Activated T-helper 2 cell treated with anti-CD3 and anti-CD28 coated beads, Interferon-gamma antibody, Interleukin-2, Interleukin-4, amounts not matched to agents 10 μg/mL and 5 μg/mL and 100 μg/mL, durations not matched to agents 14 hours and 24 hours and 36 hours (primary cell): ENCODE measurements around the gene CLEC4A. TPM values are rescaled to one million over a fixed set of nuclear protein-coding genes. Genes with fewer than 3 reads are reported as not detected.
"Not testable (repeated sequence)": the region's sequence is repeated elsewhere in the genome, so short reads cannot be mapped to it uniquely, and the experiment has no call there.

Source experiments
- DNase-seq: peaks from one replicate; pipeline ENCODE4 v3.0.0; 2021; ENCODE audit warnings: low spot score
- H3K27ac Mint-ChIP-seq: one replicate; pipeline ENCODE4 v1.8.0; 2021; ENCODE audit warnings: mixed read lengths
- H3K27me3 Mint-ChIP-seq: one replicate; pipeline ENCODE4 v1.8.0; 2021; ENCODE audit warnings: low read depth, mixed read lengths
- H3K36me3 Mint-ChIP-seq: one replicate; pipeline ENCODE4 v1.8.0; 2021; ENCODE audit warnings: low read depth, mixed read lengths
- H3K4me1 Mint-ChIP-seq: one replicate; pipeline ENCODE4 v1.8.0; 2021; ENCODE audit warnings: low read depth, mixed read lengths
- H3K4me3 Mint-ChIP-seq: one replicate; pipeline ENCODE4 v1.8.0; 2021; ENCODE audit warnings: low read depth, mild to moderate bottlenecking, moderate library complexity, mixed read lengths
- H3K9me3 Mint-ChIP-seq: one replicate; pipeline ENCODE4 v1.8.0; 2021; ENCODE audit warnings: mixed read lengths
- intact Hi-C: fragments of 100-400 bp; cut with micrococcal nuclease; formaldehyde crosslinking; loops from one replicate; pipeline ENCODE4 v1.15.1; 2023
- total RNA-seq: library from RNA; stranded (reverse); gene quantifications from 2 replicates; pipeline ENCODE4 v1.2.3, GENCODE V29; 2022

The CLEC4A gene
- total RNA-seq, 1 donor from 2014 or later: 0.94 TPM

DNA sequence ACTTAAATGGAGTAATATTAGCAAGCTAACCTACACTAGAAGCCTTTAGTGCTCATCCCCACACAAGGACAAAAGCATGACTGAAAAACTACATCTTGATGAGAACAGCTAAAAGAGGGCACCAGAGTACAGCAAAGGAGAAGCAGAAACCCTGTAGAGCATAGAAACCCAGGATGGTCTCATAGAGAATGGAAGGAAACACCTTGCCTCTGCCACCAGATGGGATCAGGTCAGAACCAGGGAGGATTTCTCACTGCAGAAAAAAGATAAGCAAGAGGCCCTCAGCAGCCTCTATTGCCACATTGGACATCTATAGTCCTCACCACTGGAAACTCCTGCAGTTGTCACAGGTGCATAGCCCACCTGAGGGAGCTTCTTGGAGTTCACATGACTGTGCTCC, 19.8 kb downstream of the CLEC4A start:
- intact Hi-C loops: no loop called here
- H3K9me3 Mint-ChIP-seq: peaks cover 7% of the 10 kb centered on the region
- H3K4me1 Mint-ChIP-seq: no peaks in the 10 kb centered on the region
- H3K27me3 Mint-ChIP-seq: peaks cover 11% of the 10 kb centered on the region
- no peak for DNase-seq
- no peak overlapping the region for H3K4me3 Mint-ChIP-seq
- no peak overlapping the region for H3K27ac Mint-ChIP-seq
- H3K36me3 Mint-ChIP-seq: no peaks in the 10 kb centered on the region

GRCh38 chr12:8145754-8146441, 22.5 kb downstream of the CLEC4A start:
- intact Hi-C loops: no loop called here
- Mint-ChIP-seq H3K4me1 (no peaks in the 10 kb centered on the region), H3K9me3 (peaks cover 7% of the 10 kb centered on the region), H3K27me3 (peaks cover 24% of the 10 kb centered on the region), H3K27ac (no peak overlapping the region), H3K4me3 (no peak overlapping the region), H3K36me3 (no peaks in the 10 kb centered on the region)
- no peak for DNase-seq

DNA sequence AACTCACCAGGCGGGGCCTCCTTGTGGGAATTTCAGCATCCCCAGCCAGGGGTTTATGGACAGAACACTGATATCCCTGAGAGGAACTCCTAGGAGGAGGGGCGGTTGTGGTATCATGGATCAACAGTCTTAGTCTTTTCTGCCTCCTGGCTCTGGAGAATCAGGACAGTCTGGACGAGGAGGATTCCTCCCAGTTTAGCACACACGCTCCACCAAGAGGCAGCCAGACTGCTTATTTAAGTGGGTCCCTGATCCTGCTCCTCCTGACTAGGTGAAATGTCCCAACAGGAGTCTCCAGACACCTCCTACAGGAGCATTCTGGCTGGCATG, 23.0 kb downstream of the CLEC4A start:
- intact Hi-C loops: no loop called here
- peaks cover 29% of the 10 kb centered on the region for H3K27me3 Mint-ChIP-seq
- no peak for DNase-seq
- no peaks in the 10 kb centered on the region for H3K36me3 Mint-ChIP-seq
- H3K4me3 Mint-ChIP-seq: no peak overlapping the region
- no peak overlapping the region for H3K27ac Mint-ChIP-seq
- peaks cover 7% of the 10 kb centered on the region for H3K9me3 Mint-ChIP-seq
- H3K4me1 Mint-ChIP-seq: no peaks in the 10 kb centered on the region

- no peaks in the 10 kb centered on the region for H3K9me3 Mint-ChIP-seq
- no peak overlapping the region for H3K4me3 Mint-ChIP-seq
- peaks cover 9% of the 10 kb centered on the region for H3K4me1 Mint-ChIP-seq
- H3K27ac Mint-ChIP-seq: no peak overlapping the region
- intact Hi-C loops: no loop called here
- H3K36me3 Mint-ChIP-seq: no peaks in the 10 kb centered on the region
- DNase-seq: no peak
- H3K27me3 Mint-ChIP-seq: peaks cover 53% of the 10 kb centered on the region
Measured at GRCh38 chr12:8154526-8154925, 31.1 kb downstream of the CLEC4A start.

- peaks cover 53% of the 10 kb centered on the region for H3K27me3 Mint-ChIP-seq
- no peaks in the 10 kb centered on the region for H3K36me3 Mint-ChIP-seq
- no peaks in the 10 kb centered on the region for H3K9me3 Mint-ChIP-seq
- intact Hi-C loops: no loop called here
- no peak for DNase-seq
- H3K4me1 Mint-ChIP-seq: peaks cover 10% of the 10 kb centered on the region
- no peak overlapping the region for H3K4me3 Mint-ChIP-seq
- H3K27ac Mint-ChIP-seq: no peak overlapping the region
Measured at GRCh38 chr12:8156416-8156815, 33.0 kb downstream of the CLEC4A start.

- intact Hi-C loops: no loop called here
- H3K4me3 Mint-ChIP-seq: no peak within 1 kb of the TSS
Measured at GRCh38 chr12:8156845-8157244, 33.4 kb downstream of the CLEC4A start, which contains the start of gene ZNF705A. Gene ZNF705A, plus strand, starts transcription at chr12:8157015. Its CDS starts 15,611 bp downstream, at chr12:8172626.

GRCh38 chr12:8157484-8158198, 34.2 kb downstream of the CLEC4A start:
- Mint-ChIP-seq H3K4me3 (no peak overlapping the region), H3K27me3 (peaks cover 42% of the 10 kb centered on the region), H3K36me3 (no peaks in the 10 kb centered on the region), H3K9me3 (no peaks in the 10 kb centered on the region), H3K27ac (no peak overlapping the region), H3K4me1 (peaks cover 14% of the 10 kb centered on the region)
- intact Hi-C loops: no loop called here
- DNase-seq: no peak

More at GRCh38 chr12:8156845-8157244, 33.4 kb downstream of the CLEC4A start, which contains the start of gene ZNF705A:
- Mint-ChIP-seq H3K27ac (no peak within 1 kb of the TSS), H3K27me3 (peaks cover 49% of the 10 kb centered on the region), H3K36me3 (no peaks in the 10 kb centered on the region), H3K4me1 (peaks cover 14% of the 10 kb centered on the region), H3K9me3 (no peaks in the 10 kb centered on the region)
- no peak for DNase-seq

- H3K27me3 Mint-ChIP-seq: peaks cover 12% of the 10 kb centered on the region
Measured at GRCh38 chr12:8172911-8173310, 49.5 kb downstream of the CLEC4A start.

DNA sequence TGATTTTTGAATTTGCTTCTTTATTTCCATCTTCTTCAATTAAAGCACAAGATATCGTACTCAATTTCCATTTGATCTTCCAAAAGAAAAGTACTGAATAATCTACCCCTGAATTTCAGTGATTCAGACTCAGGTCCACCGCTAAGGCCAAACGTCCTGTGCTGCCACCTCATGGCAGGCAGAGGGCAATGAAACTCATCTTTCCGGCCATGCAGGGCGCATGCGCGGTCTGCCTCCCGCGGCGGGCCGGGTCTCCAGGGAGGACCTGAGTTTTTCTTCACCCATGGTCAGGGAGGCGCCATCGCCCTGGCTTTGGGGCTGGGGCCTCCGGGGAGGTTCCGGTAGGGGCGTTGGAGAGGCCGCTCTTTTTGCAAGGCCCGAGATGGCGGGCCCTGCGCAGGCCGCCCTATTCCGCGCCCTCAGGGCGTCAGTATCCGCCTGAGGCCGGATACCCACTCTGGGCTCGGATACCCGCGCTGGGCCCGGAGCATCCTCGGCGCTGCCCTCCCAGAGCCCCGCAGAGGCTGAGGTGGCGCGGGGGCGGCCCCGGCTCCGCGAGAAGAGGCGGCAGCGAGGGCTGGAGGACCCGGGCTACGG, 56.7 kb downstream of the CLEC4A start:
- H3K27me3 Mint-ChIP-seq, H3K36me3 Mint-ChIP-seq, H3K9me3 Mint-ChIP-seq, intact Hi-C loops: not testable (repeated sequence)
- H3K27ac Mint-ChIP-seq: peak overlapping the region; percentile 60
- peak overlapping the region; percentile 73 for H3K4me3 Mint-ChIP-seq
- peak; percentile 76 for DNase-seq
- H3K4me1 Mint-ChIP-seq: peaks cover 11% of the 10 kb centered on the region

More at GRCh38 chr12:8172911-8173310, 49.5 kb downstream of the CLEC4A start:
- DNase-seq, H3K4me3 Mint-ChIP-seq, H3K36me3 Mint-ChIP-seq, H3K4me1 Mint-ChIP-seq, H3K27ac Mint-ChIP-seq, H3K9me3 Mint-ChIP-seq, intact Hi-C loops: not testable (repeated sequence)

- Mint-ChIP-seq H3K4me1 (peaks cover 11% of the 10 kb centered on the region), H3K4me3 (peak overlapping the region; percentile 75)
- H3K36me3 Mint-ChIP-seq, H3K27me3 Mint-ChIP-seq, intact Hi-C loops, DNase-seq, H3K9me3 Mint-ChIP-seq, H3K27ac Mint-ChIP-seq: not testable (repeated sequence)
Measured at GRCh38 chr12:8181271-8181670, 57.9 kb downstream of the CLEC4A start.

- intact Hi-C loops, H3K27me3 Mint-ChIP-seq, H3K36me3 Mint-ChIP-seq, H3K4me1 Mint-ChIP-seq, H3K9me3 Mint-ChIP-seq, H3K27ac Mint-ChIP-seq, H3K4me3 Mint-ChIP-seq, DNase-seq: not testable (repeated sequence)
Measured at GRCh38 chr12:8182923-8183322, 59.5 kb downstream of the CLEC4A start.

DNA sequence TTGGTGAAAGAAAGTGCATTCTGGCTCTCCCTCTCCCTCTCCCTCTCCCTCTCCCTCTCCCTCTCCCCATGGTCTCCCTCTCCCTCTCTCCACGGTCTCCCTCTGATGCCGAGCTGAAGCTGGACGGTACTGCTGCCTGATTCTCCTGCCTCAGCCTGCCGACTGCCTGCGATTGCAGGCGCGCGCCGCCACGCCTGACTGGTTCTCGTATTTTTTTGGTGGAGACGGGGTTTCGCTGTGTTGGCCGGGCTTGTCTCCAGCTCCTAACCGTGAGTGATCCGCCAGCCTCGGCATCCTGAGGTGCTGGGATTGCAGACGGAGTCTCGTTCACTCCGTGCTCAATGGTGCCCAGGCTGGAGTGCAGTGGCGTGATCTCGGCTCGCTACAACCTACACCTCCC, 59.9 kb downstream of the CLEC4A start:
- H3K9me3 Mint-ChIP-seq, H3K27me3 Mint-ChIP-seq, H3K4me1 Mint-ChIP-seq, DNase-seq, H3K4me3 Mint-ChIP-seq, H3K27ac Mint-ChIP-seq, H3K36me3 Mint-ChIP-seq, intact Hi-C loops: not testable (repeated sequence)

DNA sequence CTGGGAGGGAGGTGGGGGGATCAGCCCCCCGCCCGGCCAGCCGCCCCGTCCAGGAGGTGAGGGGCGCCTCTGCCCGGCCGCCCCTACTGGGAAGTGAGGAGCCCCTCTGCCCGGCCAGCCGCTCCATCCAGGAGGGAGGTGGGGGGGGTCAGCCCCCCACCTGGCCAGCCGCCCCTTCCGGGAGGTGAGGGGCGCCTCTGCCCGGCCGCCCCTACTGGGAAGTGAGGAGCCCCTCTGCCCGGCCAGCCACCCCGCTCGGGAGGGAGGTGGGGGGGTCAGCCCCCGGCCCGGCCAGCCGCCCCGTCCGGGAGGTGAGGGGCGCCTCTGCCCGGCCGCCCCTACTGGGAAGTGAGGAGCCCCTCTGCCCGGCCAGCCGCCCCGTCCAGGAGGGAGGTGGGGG, 60.8 kb downstream of the CLEC4A start:
- H3K4me3 Mint-ChIP-seq, H3K27ac Mint-ChIP-seq, intact Hi-C loops, H3K36me3 Mint-ChIP-seq, H3K4me1 Mint-ChIP-seq, H3K9me3 Mint-ChIP-seq, H3K27me3 Mint-ChIP-seq, DNase-seq: not testable (repeated sequence)
